GM10248 (cell line): Measurements from ENCODE around the gene ZSCAN21.

Experiments used
- CTCF ChIA-PET: fragments of 300-600 bp; sonication (Branson Sonifier 250); formaldehyde crosslinking; extraction: SDS; loops from one replicate; lab custom pipeline; 2021; ENCODE audit warnings: antibody characterized with exemption; lab: Yijun Ruan, JAX
- POLR2A ChIA-PET: fragments of 350-650 bp; sonication (Branson Sonifier 250); formaldehyde crosslinking; extraction: SDS; loops from one replicate; lab custom pipeline; 2020; ENCODE audit warnings: antibody characterized with exemption; lab: Yijun Ruan, JAX
- DNase-seq: peaks from one replicate; pipeline ENCODE4 v3.0.0; 2012; ENCODE audit errors: extremely low spot score
- CTCF ChIP-seq: IDR thresholded peaks from 2 replicates; pipeline ENCODE4 v1.5.1; 2012; ENCODE audit warnings: mild to moderate bottlenecking, low read depth; ENCODE audit errors: extremely low read depth, missing control alignments, control extremely low read depth

ZSCAN21 gene

GRCh38 chr7:100038326-100038725 lies 11.2 kb upstream of the ZSCAN21 start:
- ChIA-PET POLR2A (no interaction called here), CTCF (no interaction called here)
- no peak for TF ChIP-seq CTCF
- DNase-seq, result no peak

GRCh38 chr7:100040575-100040974 lies 9.0 kb upstream of the ZSCAN21 start:
- no peak for TF ChIP-seq CTCF

GRCh38 chr7:100044718-100045117 lies 4.9 kb upstream of the ZSCAN21 start:
- peak; percentile 39 for DNase-seq
- ChIA-PET POLR2A (interaction anchor here (0.5 kb wide), 1 partner anchor 29 kb away, joined by 4 read pairs; the partner anchor contains the start of gene ZKSCAN1), CTCF (no interaction called here)
- TF ChIP-seq CTCF, result peak; percentile 20

More at GRCh38 chr7:100040575-100040974, 9.0 kb upstream of the ZSCAN21 start:
- ChIA-PET POLR2A (no interaction called here), CTCF (no interaction called here)
- no peak for DNase-seq

- ChIA-PET CTCF (interaction anchor here (1.2 to 1.8 kb wide), 3 partner anchors 10 to 26 kb away, joined by 4 to 7 read pairs (median 5); no protein-coding TSS in a partner anchor), POLR2A (no interaction called here)
- TF ChIP-seq CTCF, result no peak
- no peak for DNase-seq
Measured at GRCh38 chr7:100048680-100049079, 894 bp upstream of the ZSCAN21 start.

- POLR2A ChIA-PET, result no interaction called here
- TF ChIP-seq CTCF, result no peak
- DNase-seq, result no peak
- CTCF ChIA-PET, result interaction anchor here (1.3 to 3.2 kb wide), 6 partner anchors 12 to 133 kb away, joined by 3 to 22 read pairs (median 6); no protein-coding TSS in a partner anchor
Measured at GRCh38 chr7:100051611-100052010, 2.0 kb downstream of the ZSCAN21 start.

GRCh38 chr7:100053215-100053614 lies 3.6 kb downstream of the ZSCAN21 start:
- ChIA-PET POLR2A (interaction anchor here (0.7 kb wide), 1 partner anchor 438 kb away, joined by 6 read pairs; no protein-coding TSS in a partner anchor), CTCF (interaction anchor here (1.0 to 3.2 kb wide), 13 partner anchors 10 to 139 kb away, joined by 3 to 22 read pairs (median 4); partner anchors contain the start of gene ZKSCAN1)
- peak; percentile 40 for DNase-seq
- TF ChIP-seq CTCF, result no peak
